RWPE1 (cell line): ENCODE measurements around the gene FSTL4.

ENCODE experiments used
- CTCF ChIA-PET: fragments of 350-600 bp; sonication (Branson Sonifier 250); formaldehyde crosslinking; extraction: SDS; loops from one replicate; lab custom pipeline; 2021; lab: Yijun Ruan, JAX
- POLR2A ChIA-PET: fragments of 400-600 bp; formaldehyde crosslinking; extraction: SDS; loops from one replicate; lab custom pipeline; 2020; ENCODE audit warnings: antibody characterized with exemption; ENCODE audit not compliant: low non-redundant PET; lab: Yijun Ruan, JAX
- DNase-seq: peaks from one replicate; pipeline ENCODE4 v3.0.0; 2012; ENCODE audit warnings: low spot score
- H3K27ac ChIP-seq: fragments of 450-650 bp; 2 replicates; pipeline ENCODE4 v1.5.1; 2017
- TF ChIP-seq, protein P1 (sequence below): fragments of 450-650 bp; conservative IDR thresholded peaks from 2 replicates; pipeline ENCODE4 v1.5.1; 2017; ENCODE audit warnings: low read depth, mild to moderate bottlenecking

Gene FSTL4

GRCh38 chr5:133606835-133607234, 5.5 kb downstream of the FSTL4 start:
- H3K27ac ChIP-seq, result no peak overlapping the region
- no peak for DNase-seq
- TF ChIP-seq, protein P1, sequence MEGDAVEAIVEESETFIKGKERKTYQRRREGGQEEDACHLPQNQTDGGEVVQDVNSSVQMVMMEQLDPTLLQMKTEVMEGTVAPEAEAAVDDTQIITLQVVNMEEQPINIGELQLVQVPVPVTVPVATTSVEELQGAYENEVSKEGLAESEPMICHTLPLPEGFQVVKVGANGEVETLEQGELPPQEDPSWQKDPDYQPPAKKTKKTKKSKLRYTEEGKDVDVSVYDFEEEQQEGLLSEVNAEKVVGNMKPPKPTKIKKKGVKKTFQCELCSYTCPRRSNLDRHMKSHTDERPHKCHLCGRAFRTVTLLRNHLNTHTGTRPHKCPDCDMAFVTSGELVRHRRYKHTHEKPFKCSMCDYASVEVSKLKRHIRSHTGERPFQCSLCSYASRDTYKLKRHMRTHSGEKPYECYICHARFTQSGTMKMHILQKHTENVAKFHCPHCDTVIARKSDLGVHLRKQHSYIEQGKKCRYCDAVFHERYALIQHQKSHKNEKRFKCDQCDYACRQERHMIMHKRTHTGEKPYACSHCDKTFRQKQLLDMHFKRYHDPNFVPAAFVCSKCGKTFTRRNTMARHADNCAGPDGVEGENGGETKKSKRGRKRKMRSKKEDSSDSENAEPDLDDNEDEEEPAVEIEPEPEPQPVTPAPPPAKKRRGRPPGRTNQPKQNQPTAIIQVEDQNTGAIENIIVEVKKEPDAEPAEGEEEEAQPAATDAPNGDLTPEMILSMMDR, result no peak
- ChIA-PET CTCF (interaction anchor here (0.7 to 1.0 kb wide), 2 partner anchors 51 to 62 kb away, joined by 3 read pairs; no protein-coding TSS in a partner anchor), POLR2A (no interaction called here)

- ChIA-PET CTCF (interaction anchor here (0.5 kb wide), 1 partner anchor 107 kb away, joined by 3 read pairs; no protein-coding TSS in a partner anchor), POLR2A (no interaction called here)
- TF ChIP-seq, protein P1, result no peak
- no peak for DNase-seq
- H3K27ac ChIP-seq, result no peak overlapping the region
Measured at GRCh38 chr5:133605323-133605722, 7.0 kb downstream of the FSTL4 start.

DNA sequence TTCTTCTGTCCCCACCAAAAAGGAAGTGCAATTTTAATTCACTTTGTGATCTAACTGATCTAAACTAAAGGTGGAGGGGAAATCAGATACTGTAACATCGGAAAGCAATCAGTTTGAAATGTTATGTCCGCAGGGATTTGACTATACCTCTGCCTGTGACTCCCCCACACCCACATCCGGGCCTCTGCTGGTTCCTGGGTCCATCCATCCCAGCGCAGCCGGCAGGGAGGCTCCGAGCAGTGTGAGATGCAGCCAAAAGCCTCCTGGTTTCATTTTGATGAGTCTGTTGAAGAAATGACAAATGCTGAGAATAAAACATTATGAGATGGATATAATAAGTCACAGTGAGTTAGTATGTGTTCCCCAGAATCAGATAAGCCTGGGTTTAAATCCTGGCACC, 8.6 kb downstream of the FSTL4 start:
- TF ChIP-seq, protein P1, result no peak
- no peak for DNase-seq
- ChIA-PET CTCF (no interaction called here), POLR2A (no interaction called here)
- no peak overlapping the region for H3K27ac ChIP-seq

DNA sequence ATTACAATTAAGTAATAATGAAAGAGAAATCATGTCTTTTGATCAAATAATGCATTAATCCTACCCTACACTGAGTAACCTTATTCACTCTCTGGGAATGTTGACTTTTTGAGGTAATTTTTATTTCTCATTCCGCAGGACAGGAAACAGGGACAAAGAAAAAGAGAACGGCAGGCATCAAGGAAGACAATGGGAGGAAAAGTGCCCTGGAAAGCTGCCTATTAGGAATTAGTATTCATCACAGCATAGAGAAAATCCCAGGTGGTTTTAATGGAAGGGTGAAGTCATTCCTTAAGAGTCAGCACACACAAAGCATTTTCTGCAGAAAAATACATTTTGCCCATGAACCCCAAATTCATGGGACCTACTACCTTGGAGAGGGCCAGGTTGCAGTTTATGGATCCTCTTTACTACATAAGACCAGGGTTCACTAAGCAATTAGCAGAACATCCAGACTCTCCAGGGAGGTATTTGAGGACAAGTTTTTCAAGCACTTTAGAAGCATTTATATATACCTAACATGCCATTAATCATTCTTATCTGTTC, 9.4 kb downstream of the FSTL4 start:
- H3K27ac ChIP-seq, result no peak overlapping the region
- DNase-seq, result no peak
- CTCF ChIA-PET, result interaction anchor here (0.6 kb wide), 1 partner anchor 820 kb away, joined by 4 read pairs; no protein-coding TSS in a partner anchor
- POLR2A ChIA-PET, result no interaction called here
- TF ChIP-seq, protein P1, result no peak

DNA sequence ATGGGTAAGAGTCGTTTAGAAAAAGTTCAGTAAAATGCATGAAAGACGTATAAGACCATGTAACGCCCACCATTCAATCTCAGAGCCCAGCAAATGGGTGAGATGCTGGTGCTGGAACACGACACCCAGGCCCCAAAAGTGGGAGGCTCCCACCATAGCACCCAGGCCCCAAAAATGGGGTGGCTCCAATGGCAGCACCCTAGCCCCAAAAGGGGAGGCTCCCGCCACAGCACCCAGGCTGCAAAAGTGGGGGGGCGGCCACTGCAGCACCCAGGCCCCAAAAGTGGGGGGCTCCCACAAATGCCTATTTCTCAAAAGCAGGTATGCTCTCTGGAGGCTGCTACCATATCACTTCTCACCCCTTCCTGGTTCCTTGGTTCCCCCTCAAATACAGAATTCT, 12.7 kb downstream of the FSTL4 start:
- no peak for DNase-seq
- CTCF ChIA-PET, result no interaction called here
- no peak overlapping the region for H3K27ac ChIP-seq
- POLR2A ChIA-PET, result no interaction called here
- TF ChIP-seq, protein P1, result no peak

DNA sequence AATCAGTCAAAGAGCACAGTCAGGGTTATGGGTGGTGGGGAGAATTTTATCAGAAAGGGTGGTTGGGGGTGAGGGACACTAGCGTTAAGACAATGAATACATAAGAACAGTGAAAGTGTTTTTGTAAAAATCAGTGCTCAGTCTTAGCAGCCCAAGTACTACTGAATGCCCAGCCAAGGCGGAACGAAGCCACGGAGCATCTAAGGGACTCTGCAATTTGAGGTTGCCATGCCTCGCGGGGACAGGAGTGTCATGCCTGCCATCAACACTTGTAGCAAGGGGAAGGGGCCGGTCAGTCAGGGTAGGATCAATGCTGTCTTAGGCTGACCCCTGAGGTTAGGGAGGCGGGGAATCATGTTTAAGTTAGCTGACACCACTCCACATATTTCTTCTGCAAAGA, 13.3 kb downstream of the FSTL4 start:
- no peak for DNase-seq
- no peak overlapping the region for H3K27ac ChIP-seq
- TF ChIP-seq, protein P1, result no peak
- CTCF ChIA-PET, result no interaction called here
- POLR2A ChIA-PET, result no interaction called here
